ENCODE measurements around the gene IL1A. TPM values are rescaled to one million over a fixed set of nuclear protein-coding genes. Genes with fewer than 3 reads are reported as not detected.
A peak's percentile ranks its signal among the peaks of the same experiment; 100 is the strongest.

Gene IL1A
- total RNA-seq, 1 experiment from 2014 or later: 6.3 TPM

DNA sequence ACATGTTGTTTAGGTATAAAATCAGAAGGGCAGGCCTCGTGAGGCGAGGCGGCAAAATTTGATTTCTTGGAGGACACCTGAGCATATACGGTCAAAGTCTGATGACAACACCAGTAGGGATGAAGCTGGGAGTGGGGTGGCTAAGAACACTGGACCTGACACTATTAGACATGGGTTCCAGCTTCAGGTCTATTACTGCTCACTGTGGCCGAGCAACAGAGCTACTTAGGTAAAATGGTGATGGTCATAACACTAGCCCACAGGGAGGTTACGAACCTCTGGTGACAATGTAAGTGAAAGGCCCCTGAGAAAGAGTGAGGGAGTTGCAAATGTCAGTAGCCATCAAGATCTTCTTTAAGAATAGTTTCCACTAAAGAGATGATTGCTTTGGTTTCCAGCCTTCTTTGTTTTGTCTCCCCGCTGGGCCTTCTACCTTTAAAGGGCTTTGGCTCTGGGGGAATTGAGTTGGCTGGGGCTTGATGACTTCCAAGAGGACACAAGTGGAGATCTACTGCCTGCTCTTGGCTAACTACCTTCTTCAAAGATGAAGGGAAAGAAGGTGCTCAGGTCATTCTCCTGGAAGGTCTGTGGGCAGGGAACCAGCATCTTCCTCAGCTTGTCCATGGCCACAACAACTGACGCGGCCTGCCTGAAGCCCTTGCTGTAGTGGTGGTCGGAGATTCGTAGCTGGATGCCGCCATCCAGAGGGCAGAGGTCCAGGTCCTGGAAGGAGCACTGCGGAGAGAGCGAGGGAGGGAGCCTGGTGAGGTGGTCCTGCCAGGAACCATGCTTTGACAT is 48.7 kb upstream of the IL1A start:
- no peak overlapping the region for H3K27ac ChIP-seq (ENCODE audit: low read depth, low read length, poor library complexity, severe bottlenecking)
- TF ChIP-seq, protein P1, sequence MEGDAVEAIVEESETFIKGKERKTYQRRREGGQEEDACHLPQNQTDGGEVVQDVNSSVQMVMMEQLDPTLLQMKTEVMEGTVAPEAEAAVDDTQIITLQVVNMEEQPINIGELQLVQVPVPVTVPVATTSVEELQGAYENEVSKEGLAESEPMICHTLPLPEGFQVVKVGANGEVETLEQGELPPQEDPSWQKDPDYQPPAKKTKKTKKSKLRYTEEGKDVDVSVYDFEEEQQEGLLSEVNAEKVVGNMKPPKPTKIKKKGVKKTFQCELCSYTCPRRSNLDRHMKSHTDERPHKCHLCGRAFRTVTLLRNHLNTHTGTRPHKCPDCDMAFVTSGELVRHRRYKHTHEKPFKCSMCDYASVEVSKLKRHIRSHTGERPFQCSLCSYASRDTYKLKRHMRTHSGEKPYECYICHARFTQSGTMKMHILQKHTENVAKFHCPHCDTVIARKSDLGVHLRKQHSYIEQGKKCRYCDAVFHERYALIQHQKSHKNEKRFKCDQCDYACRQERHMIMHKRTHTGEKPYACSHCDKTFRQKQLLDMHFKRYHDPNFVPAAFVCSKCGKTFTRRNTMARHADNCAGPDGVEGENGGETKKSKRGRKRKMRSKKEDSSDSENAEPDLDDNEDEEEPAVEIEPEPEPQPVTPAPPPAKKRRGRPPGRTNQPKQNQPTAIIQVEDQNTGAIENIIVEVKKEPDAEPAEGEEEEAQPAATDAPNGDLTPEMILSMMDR (conservative IDR thresholded peaks at IDR 0.05; ENCODE audit: low read depth, low read length): no peak
- TF ChIP-seq EZH2 (IDR thresholded peaks at IDR 0.05; ENCODE audit: borderline replicate concordance, low read depth, low read length, poor library complexity, severe bottlenecking): no peak
- ChIA-PET POLR2A (ENCODE audit: low non-redundant PET) (no interaction called here), CTCF (no interaction called here)
- intact Hi-C loops (cut with micrococcal nuclease; ENCODE audit: unreplicated experiment): no loop called here
- H3K9me3 ChIP-seq (ENCODE audit: low read depth, low read length, poor library complexity, severe bottlenecking): no peaks in the 10 kb centered on the region
- no TSS peak for BruUV-seq (replicated peaks)
- DNase-seq (ENCODE audit: low spot score): no peak
- no peak overlapping the region for H3K4me3 ChIP-seq (ENCODE audit: low read depth, low read length, poor library complexity, severe bottlenecking)
- no peaks in the 10 kb centered on the region for H3K27me3 ChIP-seq (replicated peaks; ENCODE audit: insufficient read depth, low read depth, low read length, poor library complexity)
- H3K4me1 ChIP-seq (ENCODE audit: insufficient read depth, low read length, poor library complexity, severe bottlenecking): peaks cover 26% of the 10 kb centered on the region
- no peaks in the 10 kb centered on the region for H3K36me3 ChIP-seq (ENCODE audit: insufficient read depth, low read length, poor library complexity, severe bottlenecking)

DNA sequence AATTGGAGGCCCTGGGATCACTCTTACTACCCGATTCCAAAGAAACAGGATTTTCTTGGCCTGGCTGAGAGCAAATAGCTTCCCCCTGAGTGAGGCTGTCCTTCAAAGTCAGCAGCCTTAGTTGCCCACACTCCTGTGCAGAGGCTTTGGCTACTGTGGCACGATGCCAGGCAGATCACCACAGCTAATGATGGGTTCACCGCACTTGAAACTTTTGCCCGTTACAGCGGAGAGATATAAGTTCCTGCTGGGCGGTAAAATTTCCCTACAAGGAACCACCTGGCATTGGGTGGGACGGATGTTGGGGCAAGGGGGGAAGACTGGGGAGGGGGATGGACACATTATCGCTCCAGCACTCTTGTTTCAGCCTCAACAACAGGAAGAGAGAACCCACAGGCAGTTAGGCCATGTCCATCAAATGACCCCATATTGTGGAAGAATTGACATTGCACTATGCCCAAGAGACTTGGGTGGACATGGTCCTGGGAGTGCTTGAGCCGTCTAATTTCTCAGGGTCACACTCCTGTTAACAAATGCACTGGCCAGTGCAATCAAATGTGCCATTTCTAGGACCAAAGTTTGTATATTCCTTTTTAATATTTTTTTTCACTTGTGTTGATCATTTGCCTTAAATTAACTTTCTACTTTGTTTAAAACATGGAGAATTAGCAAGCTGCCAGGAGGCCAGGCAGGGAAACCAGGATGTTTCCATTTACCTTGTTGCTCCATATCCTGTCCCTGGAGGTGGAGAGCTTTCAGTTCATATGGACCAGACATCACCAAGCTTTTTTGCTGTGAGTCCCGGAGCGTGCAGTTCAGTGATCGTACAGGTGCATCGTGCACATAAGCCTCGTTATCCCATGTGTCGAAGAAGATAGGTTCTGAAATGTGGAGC is 47.9 kb upstream of the IL1A start:
- no peaks in the 10 kb centered on the region for H3K9me3 ChIP-seq (ENCODE audit: low read depth, low read length, poor library complexity, severe bottlenecking)
- no peaks in the 10 kb centered on the region for H3K36me3 ChIP-seq (ENCODE audit: insufficient read depth, low read length, poor library complexity, severe bottlenecking)
- DNase-seq (ENCODE audit: low spot score): no peak
- H3K27ac ChIP-seq (ENCODE audit: low read depth, low read length, poor library complexity, severe bottlenecking): no peak overlapping the region
- H3K4me1 ChIP-seq (ENCODE audit: insufficient read depth, low read length, poor library complexity, severe bottlenecking): peaks cover 26% of the 10 kb centered on the region
- intact Hi-C loops (cut with micrococcal nuclease; ENCODE audit: unreplicated experiment): no loop called here
- BruUV-seq (replicated peaks): no TSS peak
- no peaks in the 10 kb centered on the region for H3K27me3 ChIP-seq (replicated peaks; ENCODE audit: insufficient read depth, low read depth, low read length, poor library complexity)
- ChIA-PET POLR2A (ENCODE audit: low non-redundant PET) (no interaction called here), CTCF (no interaction called here)
- TF ChIP-seq, protein P1 (conservative IDR thresholded peaks at IDR 0.05; ENCODE audit: low read depth, low read length): no peak
- TF ChIP-seq EZH2 (IDR thresholded peaks at IDR 0.05; ENCODE audit: borderline replicate concordance, low read depth, low read length, poor library complexity, severe bottlenecking): no peak
- no peak overlapping the region for H3K4me3 ChIP-seq (ENCODE audit: low read depth, low read length, poor library complexity, severe bottlenecking)

DNA sequence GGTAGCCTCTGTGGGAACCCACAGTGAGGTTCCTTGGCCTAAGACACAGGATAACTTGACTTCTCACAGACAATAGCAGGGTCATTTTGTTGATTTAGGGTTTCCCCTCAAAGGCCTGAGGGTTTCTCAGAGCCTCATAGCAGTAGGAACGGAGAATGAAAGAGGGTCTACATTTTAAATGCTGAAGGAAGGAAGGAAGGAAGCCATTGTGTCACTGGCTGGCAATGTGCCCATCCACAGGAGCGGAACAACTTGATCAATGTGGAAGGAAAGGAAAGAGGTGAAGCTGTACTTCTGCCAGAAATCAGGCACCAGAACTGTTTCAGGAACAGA is 47.2 kb upstream of the IL1A start:
- intact Hi-C loops (cut with micrococcal nuclease; ENCODE audit: unreplicated experiment): no loop called here
- Histone ChIP-seq H3K27me3 (replicated peaks; ENCODE audit: insufficient read depth, low read depth, low read length, poor library complexity) (no peaks in the 10 kb centered on the region), H3K4me3 (ENCODE audit: low read depth, low read length, poor library complexity, severe bottlenecking) (no peak overlapping the region), H3K36me3 (ENCODE audit: insufficient read depth, low read length, poor library complexity, severe bottlenecking) (no peaks in the 10 kb centered on the region), H3K27ac (ENCODE audit: low read depth, low read length, poor library complexity, severe bottlenecking) (no peak overlapping the region), H3K4me1 (ENCODE audit: insufficient read depth, low read length, poor library complexity, severe bottlenecking) (peaks cover 26% of the 10 kb centered on the region), H3K9me3 (ENCODE audit: low read depth, low read length, poor library complexity, severe bottlenecking) (no peaks in the 10 kb centered on the region)
- ChIA-PET CTCF (no interaction called here), POLR2A (ENCODE audit: low non-redundant PET) (no interaction called here)
- DNase-seq (ENCODE audit: low spot score): peak; percentile 56
- BruUV-seq (replicated peaks): no TSS peak
- no peak for TF ChIP-seq EZH2 (IDR thresholded peaks at IDR 0.05; ENCODE audit: borderline replicate concordance, low read depth, low read length, poor library complexity, severe bottlenecking)
- TF ChIP-seq, protein P1 (conservative IDR thresholded peaks at IDR 0.05; ENCODE audit: low read depth, low read length): no peak
